Right kidney (tissue), 9 donors: ENCODE results near the gene RRM1.
"Not testable (repeated sequence)": the region's sequence is repeated elsewhere in the genome, so short reads cannot be mapped to it uniquely, and the experiment has no call there.

Experiments used
- DNase-seq: peaks from one replicate; pipeline ENCODE4 v3.0.0-alpha.2; 2016
- long read RNA-seq, 8 donors: transcript quantifications; one replicate each; lab custom pipeline, GENCODE V29; 2026

Gene RRM1
- long read RNA-seq, donor 1, transcript RRM1-201 (19 exons, 3,076 nt), result major isoform, 15 of 50 reads
- long read RNA-seq, donor 1, partial matches to known transcripts, result 34 of 50 reads
- long read RNA-seq, donor 1, other reads (novel, unspliced or antisense), result 0 of 50 reads
- long read RNA-seq, donor 2, transcript RRM1-201 (19 exons, 3,076 nt), result major isoform, 7 of 23 reads
- long read RNA-seq, donor 2, partial matches to known transcripts, result 16 of 23 reads
- long read RNA-seq, donor 2, other reads (novel, unspliced or antisense), result 0 of 23 reads
- long read RNA-seq, donor 3, transcript RRM1-201 (19 exons, 3,076 nt), result major isoform, 6 of 13 reads
- long read RNA-seq, donor 3, partial matches to known transcripts, result 7 of 13 reads
- long read RNA-seq, donor 3, other reads (novel, unspliced or antisense), result 0 of 13 reads
- long read RNA-seq, donor 4, transcript RRM1-201 (19 exons, 3,076 nt), result major isoform, 11 of 35 reads
- long read RNA-seq, donor 4, partial matches to known transcripts, result 24 of 35 reads
- long read RNA-seq, donor 4, other reads (novel, unspliced or antisense), result 0 of 35 reads
- long read RNA-seq, donor 5, transcript RRM1-201 (19 exons, 3,076 nt), result major isoform, 21 of 54 reads
- long read RNA-seq, donor 5, partial matches to known transcripts, result 33 of 54 reads
- long read RNA-seq, donor 5, other reads (novel, unspliced or antisense), result 0 of 54 reads
- long read RNA-seq, donor 6, partial matches to known transcripts, result 31 of 36 reads
- long read RNA-seq, donor 6, other reads (novel, unspliced or antisense), result 0 of 36 reads
- long read RNA-seq, donor 7, transcript RRM1-201 (19 exons, 3,076 nt), result major isoform, 14 of 40 reads
- long read RNA-seq, donor 7, partial matches to known transcripts, result 24 of 40 reads
- long read RNA-seq, donor 7, other reads (novel, unspliced or antisense), result 0 of 40 reads
- long read RNA-seq, donor 8, transcript RRM1-201 (19 exons, 3,076 nt), result major isoform, 20 of 38 reads
- long read RNA-seq, donor 8, partial matches to known transcripts, result 17 of 38 reads
- long read RNA-seq, donor 8, other reads (novel, unspliced or antisense), result 0 of 38 reads

DNA sequence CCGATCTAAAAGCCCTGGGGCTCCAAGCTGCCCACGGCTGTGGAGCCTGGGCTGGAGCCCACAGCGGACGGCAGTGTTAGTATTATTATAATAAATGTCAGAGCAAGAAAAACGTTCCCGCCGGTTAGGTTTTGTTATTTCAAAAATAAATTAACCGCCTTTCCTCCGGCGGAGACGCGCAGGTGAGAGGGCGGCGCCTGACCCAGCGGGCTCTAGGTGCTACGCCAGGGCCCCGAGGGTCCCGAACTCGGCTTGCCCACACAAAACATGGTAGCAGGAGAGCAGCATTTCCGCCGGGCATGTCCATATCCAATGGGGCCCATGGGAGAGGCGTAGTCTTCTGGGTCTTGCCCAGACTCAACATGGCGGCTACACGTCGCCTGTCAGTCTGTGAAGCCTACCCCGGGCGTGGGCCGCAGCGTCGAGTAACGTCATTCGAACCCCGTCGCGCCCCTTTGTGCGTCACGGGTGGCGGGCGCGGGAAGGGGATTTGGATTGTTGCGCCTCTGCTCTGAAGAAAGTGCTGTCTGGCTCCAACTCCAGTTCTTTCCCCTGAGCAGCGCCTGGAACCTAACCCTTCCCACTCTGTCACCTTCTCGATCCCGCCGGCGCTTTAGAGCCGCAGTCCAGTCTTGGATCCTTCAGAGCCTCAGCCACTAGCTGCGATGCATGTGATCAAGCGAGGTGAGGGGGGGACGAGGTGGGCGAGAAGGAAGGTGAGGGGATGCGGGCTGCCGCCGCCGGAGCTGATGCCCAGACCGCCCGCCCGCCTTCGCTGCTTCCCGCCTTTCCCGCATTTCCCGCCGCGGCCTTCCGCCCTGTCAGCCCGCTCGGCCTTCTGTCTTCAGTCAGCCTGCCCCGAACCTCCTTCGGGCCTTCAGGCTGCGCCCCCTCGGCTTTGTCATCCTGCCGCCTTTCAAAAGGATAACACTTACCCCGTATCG lies at the start of gene RRM1:
TSS of gene RRM1 (plus strand) at position 452 of the 944 bp plus-strand sequence. CDS start at position 666, 214 bp downstream.
- peak; percentile 93 for DNase-seq

DNA sequence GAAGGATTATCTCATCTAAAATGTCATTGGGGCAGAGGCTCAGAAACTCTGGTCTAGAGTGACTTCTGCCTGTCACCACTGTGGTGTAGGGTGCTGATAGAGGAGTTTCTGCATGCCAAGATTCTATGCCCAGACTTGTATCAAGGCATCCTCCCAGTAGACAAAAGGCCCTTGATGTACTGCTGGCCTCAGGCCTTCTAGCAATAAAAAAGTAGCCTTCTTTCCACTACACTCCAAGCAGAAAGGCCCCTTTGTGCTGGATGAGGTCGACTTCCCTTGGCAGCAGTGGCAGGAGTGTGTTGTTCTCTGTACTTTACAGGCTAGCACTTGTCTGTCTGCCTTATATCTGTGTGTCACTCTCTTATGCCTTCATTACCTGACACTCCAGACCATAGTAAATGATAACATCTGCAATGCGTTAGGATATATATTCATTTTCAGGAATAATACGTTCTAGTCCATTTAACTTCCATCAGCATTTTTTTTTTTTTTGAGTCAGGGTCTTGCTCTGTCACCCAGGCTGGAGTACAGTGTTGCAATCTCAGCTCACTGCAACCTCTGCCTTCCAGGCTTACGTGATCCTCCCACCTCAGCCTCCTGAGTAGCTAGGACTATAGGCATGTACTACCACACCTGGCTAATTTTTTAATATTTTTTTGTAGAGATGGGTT lies 49.5 kb upstream of the RRM1 start:
- no peak for DNase-seq

DNA sequence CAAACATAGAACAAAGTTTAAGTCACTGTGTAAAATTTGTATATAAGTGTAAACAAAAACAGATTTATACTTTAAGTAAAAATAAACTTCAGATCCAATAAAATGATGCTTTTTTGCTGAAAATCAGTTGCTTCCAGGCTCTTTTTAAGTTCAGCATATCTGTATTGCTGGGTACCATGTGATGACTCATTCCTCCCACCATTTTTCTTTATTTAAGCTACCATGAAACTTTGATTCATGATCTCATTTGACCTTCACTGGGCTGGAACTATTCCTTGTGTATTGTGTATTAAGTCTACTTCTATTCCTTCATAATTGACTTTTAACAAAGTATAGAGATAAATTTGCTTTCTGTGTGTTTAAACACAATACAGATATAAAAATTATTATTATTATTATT lies 46.3 kb upstream of the RRM1 start:
- no peak for DNase-seq

DNA sequence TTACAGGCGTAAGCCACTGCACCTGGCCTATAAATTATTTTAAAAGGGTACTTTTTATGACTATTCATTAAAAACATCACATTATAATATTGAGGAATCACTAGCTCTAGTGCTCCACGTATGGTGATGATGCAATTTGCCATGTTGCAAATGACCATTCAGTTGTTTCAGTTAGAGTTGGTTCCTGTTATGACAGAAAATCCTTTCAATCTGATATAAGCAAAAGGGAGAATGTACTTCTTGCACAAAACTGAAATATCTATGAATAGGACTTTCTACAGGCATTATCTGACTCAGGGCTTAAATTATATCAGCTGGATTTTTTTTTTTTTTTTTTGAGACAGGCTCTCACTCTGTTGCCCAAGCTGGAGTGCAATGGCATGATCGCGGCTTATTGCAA lies 45.6 kb upstream of the RRM1 start:
- no peak for DNase-seq

DNA sequence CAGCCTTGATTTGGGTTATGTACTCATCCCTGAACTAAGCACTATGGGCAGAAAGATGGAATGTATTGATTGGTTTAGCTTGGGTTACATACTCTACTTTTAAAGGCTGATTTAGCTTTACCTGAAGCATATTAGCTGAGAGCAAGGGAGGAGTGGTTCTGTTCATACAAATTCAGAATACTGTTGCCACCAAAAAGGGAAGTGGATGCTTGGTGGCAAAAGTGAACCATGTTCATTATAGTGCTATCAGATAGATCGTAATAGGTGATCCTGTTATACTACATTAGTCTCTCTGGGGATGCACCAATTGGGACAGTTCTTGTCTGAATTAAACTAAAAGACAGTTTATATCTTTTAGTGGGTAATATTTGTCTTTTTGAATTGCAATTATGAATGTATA lies 44.5 kb upstream of the RRM1 start:
- no peak for DNase-seq

DNA sequence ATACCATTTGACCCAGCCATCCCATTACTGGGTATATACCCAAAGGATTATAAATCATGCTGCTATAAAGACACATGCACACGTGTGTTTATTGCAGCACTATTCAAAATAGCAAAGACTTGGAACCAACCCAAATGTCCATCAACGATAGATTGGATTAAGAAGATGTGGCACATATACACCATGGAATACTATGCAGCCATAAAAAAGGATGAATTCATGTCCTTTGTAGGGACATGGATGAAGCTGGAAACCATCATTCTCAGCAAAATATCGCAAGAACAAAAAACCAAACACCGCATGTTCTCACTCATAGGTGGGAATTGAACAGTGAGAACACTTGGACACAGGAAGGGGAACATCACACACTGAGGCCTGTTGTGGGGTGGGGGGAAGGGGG lies 41.4 kb upstream of the RRM1 start:
- DNase-seq, result not testable (repeated sequence)

DNA sequence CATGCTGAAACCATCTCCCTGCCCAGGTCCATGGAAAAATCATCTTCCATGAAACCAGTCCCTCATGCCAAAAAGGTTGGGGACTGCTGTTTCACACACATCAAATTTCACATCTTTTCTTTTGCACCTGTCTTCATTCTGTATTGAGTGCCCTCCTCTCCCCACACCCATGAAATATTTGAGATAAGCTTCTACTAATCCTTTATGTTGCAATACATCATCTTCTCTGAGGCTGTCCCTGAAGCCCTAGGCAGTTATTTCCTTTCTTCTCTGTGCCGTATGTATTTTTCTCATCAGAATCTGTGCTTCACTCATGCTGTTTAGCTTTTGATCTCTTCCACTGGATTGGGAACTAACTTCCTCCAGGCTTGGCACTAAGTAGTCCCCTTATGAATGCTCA lies 40.0 kb upstream of the RRM1 start:
- no peak for DNase-seq

DNA sequence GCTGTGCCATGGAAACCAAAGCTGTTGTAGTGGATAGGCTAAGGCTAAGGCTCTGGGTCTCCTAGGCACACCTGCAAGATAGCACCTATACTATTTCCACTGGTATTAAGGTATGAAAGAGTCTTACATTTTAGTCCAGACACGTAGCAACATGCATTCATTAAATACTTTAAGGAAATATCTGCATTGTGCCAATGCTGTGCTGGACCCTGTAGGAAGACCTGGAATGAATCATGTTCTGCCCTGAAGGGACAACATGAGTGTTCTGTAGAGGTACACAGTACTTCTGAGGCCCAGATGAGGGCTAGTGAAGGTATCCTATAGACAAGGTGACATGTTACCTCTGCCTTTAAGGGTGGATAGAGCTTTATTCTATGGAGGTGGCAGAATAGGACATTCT lies 35.2 kb upstream of the RRM1 start:
- DNase-seq, result no peak

DNA sequence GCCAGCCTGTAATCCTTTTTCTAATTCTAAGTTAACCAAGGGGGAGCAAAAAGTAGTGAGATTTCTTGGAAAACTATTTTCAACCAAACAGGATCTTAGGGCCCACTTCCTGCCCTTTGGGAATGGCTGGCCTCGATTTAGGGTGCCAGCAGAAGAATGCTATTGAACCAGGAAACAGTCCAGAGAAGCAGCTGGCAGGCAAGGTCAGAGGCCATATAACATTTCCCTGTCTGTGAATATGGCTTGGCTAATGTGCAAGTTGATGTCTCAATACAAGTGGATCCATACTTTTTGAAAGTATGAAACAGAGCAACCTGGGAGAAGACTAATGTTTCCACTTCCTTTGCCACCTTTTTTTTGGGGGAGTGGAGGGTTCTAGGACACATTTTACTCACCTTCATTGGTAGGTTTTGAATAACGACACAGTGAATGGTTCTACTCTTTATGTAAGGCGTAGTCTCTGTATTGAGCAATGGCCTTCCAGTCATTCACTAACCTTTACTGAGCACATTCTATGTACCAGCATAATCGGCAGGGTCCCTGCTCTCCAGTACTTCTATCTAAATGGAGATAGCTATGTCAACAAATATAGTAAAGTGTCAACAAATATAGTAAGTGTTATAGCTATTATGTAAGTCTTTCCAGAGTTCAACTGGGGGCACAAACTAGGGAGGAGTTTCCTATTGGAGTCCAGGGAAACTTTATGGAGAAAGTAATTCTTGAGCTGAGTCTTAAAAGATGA lies 34.2 kb upstream of the RRM1 start:
- DNase-seq, result no peak

DNA sequence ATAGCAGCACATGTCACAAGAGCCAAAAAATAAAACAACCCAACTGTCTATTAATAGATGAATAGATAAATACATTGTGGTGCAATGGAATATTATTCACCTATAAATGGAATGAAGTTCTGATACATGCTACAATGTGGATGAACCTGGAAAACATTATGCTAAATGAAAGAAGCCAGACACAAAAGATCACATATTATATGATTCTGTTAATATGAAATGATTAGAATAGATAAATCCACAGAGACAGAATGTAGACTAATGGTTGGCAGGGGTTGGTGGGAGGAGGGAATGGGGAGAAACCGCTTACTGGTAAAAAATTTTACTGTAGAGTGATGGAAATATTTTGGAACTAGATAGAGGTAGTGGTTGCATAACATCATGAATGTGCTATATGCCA lies 32.9 kb upstream of the RRM1 start:
- no peak for DNase-seq

DNA sequence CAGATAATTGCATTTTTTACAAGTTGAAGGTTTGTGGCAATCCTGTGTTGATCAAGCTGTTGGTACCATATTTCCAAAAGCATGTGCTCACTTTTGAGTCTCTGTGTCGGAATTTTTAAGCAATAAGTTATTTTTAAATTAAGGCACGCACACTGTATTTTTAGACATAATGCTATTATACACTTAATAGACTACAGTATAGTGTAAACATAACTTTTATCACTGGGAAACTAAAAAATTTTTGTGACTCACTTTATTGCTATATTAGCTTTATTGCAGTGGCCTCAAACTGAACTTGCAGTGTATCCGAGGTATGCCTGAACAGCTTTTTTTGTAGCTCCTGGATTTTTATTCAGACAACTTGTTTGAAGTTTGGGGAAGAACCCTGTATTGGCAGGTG lies 31.3 kb upstream of the RRM1 start:
- DNase-seq, result no peak

DNA sequence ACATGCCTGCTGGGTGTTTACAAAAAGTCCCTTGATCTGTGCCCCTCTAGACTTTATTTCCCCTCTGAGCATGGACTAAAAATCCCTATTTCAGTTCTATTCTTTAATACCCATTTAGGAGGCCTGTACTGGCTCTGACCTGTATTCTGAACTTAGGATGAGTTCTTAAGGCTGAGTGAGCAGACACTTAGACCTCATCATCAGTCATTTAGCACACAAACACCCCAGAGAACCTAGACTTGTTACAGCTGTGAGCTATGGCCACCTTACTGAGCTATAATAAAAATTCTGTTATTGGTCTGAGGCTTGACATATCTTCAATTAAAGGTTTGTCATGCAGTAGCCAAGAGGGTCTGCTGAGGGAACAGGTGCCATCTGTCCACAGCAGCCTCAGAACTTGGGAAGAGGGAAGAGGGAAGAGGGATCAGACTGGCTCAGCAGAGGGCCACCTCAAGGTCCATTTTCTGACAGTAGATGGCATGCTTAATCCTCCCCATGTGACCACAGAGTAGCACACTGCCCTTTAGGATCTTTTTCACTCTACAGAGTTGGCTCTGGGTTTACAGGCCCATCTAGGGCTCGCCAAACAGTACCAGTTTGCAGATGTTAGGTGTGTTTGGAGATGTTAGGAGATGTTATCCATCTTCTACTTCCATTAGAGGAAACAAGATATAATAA lies 30.2 kb upstream of the RRM1 start:
- no peak for DNase-seq

DNA sequence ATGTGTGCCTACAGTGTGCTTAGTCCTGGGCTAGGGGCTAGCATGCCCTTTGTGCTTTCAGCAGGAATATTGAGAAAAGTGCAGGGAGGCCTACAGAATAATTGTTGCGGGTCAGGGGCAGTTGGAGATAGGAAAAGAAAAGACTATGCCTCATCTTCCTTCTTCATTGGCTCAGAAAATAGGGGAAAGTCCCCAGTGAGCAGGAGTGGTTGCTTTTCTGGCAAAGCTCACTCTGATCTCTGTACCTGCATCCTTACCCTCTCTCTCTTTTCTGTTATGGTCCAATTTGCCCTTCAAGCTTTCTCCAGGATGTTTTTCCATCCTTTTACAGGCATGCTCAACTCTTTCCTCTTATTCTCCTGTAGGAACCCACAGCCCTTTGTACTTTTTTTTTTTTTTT lies 29.5 kb upstream of the RRM1 start:
- no peak for DNase-seq

DNA sequence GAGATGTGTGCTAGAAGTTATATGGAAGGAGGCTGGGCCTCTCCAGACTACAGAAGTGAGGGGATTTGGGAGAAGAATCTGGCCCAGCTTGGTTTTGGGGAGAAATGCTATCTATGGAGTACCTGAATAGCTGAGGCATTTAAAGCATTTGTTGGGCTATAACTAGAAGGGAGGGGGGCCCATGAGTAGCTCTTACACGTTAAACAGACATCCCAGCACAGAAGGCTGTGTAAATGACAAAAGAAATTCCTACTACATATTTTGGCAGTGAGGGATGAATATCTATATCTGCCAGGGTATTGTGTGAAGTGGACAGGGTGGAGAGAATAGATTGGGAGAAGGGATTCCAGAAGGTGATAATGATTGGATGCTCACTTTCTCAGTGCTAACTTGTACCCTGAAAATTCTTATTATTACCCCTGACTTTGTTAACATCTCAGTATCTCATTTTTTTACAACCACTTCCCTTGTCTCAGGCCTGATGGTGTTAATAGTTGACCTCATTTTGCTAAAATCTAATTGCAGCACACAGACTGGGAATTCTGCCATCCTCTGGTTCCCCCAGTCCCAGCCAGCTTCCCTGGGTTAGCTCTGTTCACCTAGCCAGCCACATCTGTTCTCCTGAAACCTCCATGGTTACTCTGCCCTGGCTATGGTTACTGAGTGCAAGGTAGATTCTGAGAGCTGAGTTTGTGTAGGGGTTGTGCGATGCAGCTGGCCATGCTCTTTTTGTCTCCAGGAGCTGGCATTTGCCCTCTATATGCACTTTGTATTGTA lies 28.8 kb upstream of the RRM1 start:
- DNase-seq, result no peak

DNA sequence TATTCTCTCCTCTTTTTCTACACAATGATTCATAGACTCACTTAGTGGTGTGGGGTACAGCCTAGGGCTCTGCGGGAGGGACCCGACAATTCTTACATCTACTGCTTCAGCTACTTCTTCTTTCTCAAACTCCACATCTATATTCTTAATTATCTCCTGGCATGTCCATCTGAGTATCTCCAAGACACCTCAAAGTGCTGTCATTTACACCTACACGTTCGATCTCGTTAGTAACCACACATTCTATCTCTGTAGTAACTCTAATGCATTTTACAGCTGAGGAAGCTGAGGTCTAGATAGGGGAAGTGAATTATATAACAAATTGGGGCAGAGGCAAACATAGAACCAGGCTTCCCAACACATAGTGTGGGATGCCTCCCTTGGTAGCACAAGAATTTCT lies 27.7 kb upstream of the RRM1 start:
- no peak for DNase-seq

DNA sequence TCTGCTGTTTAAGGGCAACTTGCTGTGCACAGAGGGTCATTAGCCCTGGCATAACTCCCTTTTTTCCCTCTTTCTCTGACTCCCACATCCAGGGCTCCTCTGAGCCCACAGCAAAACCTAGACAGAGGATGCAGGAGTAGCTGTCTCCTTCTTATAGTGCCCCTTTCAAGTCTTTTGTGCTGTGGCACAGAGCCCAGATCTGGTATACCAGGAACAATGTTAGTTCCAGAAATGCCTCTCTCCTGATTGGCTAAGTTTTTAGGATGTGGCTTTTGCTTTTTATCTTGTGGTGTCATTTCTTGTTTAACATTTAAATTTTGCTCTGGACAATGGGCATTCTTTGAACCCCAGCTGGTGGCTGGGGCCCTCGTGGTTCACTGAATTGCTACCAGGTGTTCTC lies 25.6 kb upstream of the RRM1 start:
- DNase-seq, result no peak

DNA sequence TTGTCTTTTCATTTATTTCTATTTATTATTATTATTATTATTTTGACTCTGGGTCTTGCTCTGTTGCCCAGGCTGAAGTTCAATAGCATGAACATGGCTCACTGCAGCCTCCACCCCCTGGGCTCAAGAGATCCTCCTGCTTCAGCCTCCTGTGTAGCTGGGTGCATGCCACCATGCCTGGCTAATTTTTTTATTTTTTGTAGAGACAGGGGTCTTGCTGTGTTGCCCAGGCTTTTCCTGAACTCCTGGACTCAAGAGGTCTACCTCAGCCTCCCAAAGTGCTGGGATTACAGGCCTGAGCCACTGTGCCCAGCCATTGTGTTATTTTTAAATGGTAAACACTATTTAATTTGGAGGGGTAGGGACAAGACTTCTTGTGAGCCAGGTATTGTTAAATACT lies 23.3 kb upstream of the RRM1 start:
- DNase-seq, result no peak

DNA sequence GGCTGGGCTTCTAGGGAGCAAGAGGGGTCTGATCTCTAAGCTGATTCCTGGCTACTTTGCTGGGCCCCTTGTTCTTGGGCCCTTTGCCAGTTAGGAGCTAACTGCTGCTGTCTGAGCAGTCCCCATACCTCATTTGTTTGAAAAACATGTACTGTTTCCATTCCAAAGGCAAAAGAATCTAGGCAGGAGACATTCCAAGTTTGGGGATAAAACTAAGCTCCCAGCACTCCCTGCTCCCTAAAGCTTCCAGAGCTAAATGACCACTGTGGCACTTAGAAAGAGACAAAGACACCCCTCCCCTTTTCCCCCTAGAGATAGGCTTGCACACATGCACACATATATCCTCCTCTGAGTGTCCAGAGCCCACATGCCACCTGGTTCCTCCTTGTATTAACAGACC lies 22.7 kb upstream of the RRM1 start:
- peak; percentile 29 for DNase-seq

DNA sequence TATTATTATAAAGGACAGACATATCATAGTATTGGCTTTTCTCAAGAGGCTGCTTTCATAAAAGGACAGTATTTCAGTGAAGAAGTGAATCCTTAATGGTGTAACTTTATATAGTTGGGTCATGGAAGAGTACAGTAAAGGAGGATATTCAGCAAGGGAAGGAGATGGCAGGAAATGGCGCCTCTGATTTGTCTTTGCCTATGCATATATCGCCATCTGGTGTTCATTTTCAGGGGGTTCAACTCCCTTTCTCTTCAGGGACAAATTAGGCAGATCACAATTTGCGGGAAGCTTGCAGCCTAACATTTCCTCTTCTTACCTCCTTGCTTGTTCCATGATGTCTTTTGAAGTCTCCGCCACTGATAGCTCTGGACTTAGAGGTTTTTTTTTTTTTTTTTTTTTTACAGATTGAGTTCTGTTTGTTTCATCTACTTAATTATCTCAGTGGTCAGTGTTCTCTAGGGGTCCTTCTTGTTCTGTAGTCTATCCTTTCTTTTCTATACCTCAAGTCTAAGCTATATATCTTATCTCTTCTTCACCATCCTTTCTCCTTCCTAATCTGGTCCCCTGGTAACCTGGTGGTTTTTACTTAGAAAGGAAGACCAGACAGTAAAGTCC lies 21.8 kb upstream of the RRM1 start:
- DNase-seq, result peak; percentile 45
